GM12875 (cell line): ENCODE results near the gene PARD3.

Experiments
- H3K4me3 ChIP-seq: one replicate; pipeline ENCODE4 v1.5.1; 2011; ENCODE audit warnings: low read depth, low read length, control low read depth
- CTCF ChIP-seq: IDR thresholded peaks from 2 replicates; pipeline ENCODE4 v1.5.1; 2011; ENCODE audit warnings: low read depth, mild to moderate bottlenecking, control low read depth, inconsistent platforms, low read length, moderate library complexity, borderline replicate concordance; ENCODE audit not compliant: insufficient read depth

The PARD3 gene

GRCh38 chr10:34340934-34341333 is 474.2 kb downstream of the PARD3 start:
- TF ChIP-seq CTCF = no peak

GRCh38 chr10:34339816-34340553 is 475.1 kb downstream of the PARD3 start:
- no peak overlapping the region for H3K4me3 ChIP-seq
- TF ChIP-seq CTCF = no peak

More at GRCh38 chr10:34340934-34341333, 474.2 kb downstream of the PARD3 start:
- no peak overlapping the region for H3K4me3 ChIP-seq

- TF ChIP-seq CTCF = no peak
- no peak overlapping the region for H3K4me3 ChIP-seq
Measured at GRCh38 chr10:34337917-34338316, 477.2 kb downstream of the PARD3 start.

- no peak overlapping the region for H3K4me3 ChIP-seq
Measured at GRCh38 chr10:34335960-34336690, 479.0 kb downstream of the PARD3 start.

DNA sequence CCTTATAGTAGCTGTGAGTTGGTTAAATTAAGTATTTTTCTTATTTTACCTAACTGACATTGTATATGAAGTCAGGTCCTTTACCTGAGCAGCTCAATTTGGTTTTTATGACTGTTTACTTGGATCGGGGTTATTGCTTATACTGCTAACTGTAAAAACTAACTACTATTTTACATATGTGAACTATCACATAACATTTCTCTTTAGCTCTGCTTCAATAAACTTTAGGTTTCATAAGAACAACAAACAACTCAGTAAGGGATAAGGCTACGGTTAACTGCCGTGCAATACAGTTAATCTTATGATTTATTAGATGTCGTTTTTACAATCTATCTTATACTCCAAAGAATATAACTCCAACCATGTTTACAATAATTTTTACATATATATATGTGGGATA is 480.2 kb downstream of the PARD3 start:
- no peak for TF ChIP-seq CTCF
- no peak overlapping the region for H3K4me3 ChIP-seq

More at GRCh38 chr10:34335960-34336690, 479.0 kb downstream of the PARD3 start:
- TF ChIP-seq CTCF = no peak

GRCh38 chr10:34333513-34333912 is 481.6 kb downstream of the PARD3 start:
- TF ChIP-seq CTCF = no peak
- no peak overlapping the region for H3K4me3 ChIP-seq

GRCh38 chr10:34327184-34327583 is 487.9 kb downstream of the PARD3 start:
- no peak overlapping the region for H3K4me3 ChIP-seq
- TF ChIP-seq CTCF = no peak
